Left colon (tissue), 2 donors: ENCODE results near the gene C17orf50. TPM values are rescaled to one million over a fixed set of nuclear protein-coding genes. Genes with fewer than 3 reads are reported as not detected.

Source experiments
- ATAC-seq: fragments of 200-7000 bp; cut with Tn5 transposase; one replicate; pipeline ENCODE4 v1.9.1; 2020; ENCODE audit warnings: mild to moderate bottlenecking, moderate library complexity
- DNase-seq, 2 donors: peaks; one replicate each; pipeline ENCODE4 v3.0.0-alpha.2; 2020
- intact Hi-C, 2 donors: fragments of 100-400 bp; cut with DNase I in 1 of 2; cut with micrococcal nuclease in 1 of 2; formaldehyde crosslinking; loops; one replicate each; pipeline versions ENCODE4 v1.11.2 to v1.14.0; 2022; cut with DNase I, micrococcal nuclease
- total RNA-seq, 2 donors: library from RNA; stranded (reverse); fragmentation: NEBNext Ultra II Directional; extraction: Animal tissue kit (Norgen Biotek cat#: 25700); gene quantifications; one replicate each; pipeline ENCODE4 v1.2.1, GENCODE V29; 2021
- donor health status: DM: no; HTN: no; CAD: no.
- donor health status: DM: yes; HTN: yes; CAD: no.

C17orf50 gene
- total RNA-seq, 2 donors from 2014 or later = not detected

- intact Hi-C loops = no loop called here
- no peak for ATAC-seq
Measured at GRCh38 chr17:35769895-35770486, 9.3 kb downstream of the C17orf50 start.

GRCh38 chr17:35773129-35773528 is 12.4 kb downstream of the C17orf50 start:
- ATAC-seq (no peak), DNase-seq (no peak)
- intact Hi-C loops = no loop called here

More at GRCh38 chr17:35769895-35770486, 9.3 kb downstream of the C17orf50 start:
- DNase-seq = no peak

GRCh38 chr17:35773679-35774425 is 13.2 kb downstream of the C17orf50 start:
- intact Hi-C loops = no loop called here
- ATAC-seq (peak; percentile 22), DNase-seq (no peak)

- peak; percentile 79 for ATAC-seq
- intact Hi-C loops = no loop called here
- peak; percentile 76 to 79 for DNase-seq
Measured at GRCh38 chr17:35774499-35774898, 13.8 kb downstream of the C17orf50 start.

GRCh38 chr17:35775039-35775438 is 14.4 kb downstream of the C17orf50 start:
- ATAC-seq (peak; percentile 11), DNase-seq (no peak)
- intact Hi-C loops = no loop called here

- DNase-seq (no peak), ATAC-seq (peak; percentile 42)
- intact Hi-C loops = no loop called here
Measured at GRCh38 chr17:35775583-35775982, 14.9 kb downstream of the C17orf50 start.

DNA sequence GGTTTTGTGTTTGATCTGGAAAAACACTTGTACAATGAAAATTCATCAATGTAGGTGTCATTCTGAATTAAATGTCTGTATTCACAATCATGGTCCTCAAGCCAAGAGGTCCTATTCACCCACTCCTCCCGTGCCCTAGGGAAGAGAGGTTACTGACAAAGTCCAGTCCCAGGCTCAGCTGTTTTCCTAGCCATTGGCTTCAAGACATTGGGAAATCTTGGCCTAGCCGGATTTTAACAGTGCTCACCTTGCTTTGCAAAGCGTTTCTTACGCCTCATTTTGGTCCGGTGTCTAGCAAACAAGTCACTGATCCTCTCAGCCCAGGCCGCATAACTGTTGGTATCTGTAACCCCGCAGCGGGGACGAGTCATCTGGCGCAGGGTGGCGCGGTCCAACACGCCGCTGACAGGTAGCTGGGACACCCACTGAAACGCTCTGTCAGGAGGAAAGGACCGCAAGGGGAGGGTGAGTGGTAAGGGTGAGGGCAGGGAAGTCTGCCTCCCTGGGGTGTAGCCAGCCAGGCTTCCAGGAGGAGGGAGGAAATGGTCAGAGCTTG is 18.0 kb downstream of the C17orf50 start:
- intact Hi-C loops = no loop called here
- no peak for DNase-seq
- ATAC-seq = no peak

- intact Hi-C loops = no loop called here
- ATAC-seq = no peak
- DNase-seq = no peak
Measured at GRCh38 chr17:35780950-35781349, 20.3 kb downstream of the C17orf50 start.

- intact Hi-C loops = no loop called here
- ATAC-seq (no peak), DNase-seq (no peak)
Measured at GRCh38 chr17:35784895-35785294, 24.2 kb downstream of the C17orf50 start.

- peak in 1 of 2 donors; percentile 30 for DNase-seq
Measured at GRCh38 chr17:35786941-35787432, 26.3 kb downstream of the C17orf50 start.

GRCh38 chr17:35788477-35789368 is 28.0 kb downstream of the C17orf50 start:
- ATAC-seq (peak; percentile 20), DNase-seq (peak; percentile 2 to 24)
- intact Hi-C loops = no loop called here

More at GRCh38 chr17:35786941-35787432, 26.3 kb downstream of the C17orf50 start:
- intact Hi-C loops = no loop called here
- ATAC-seq = peak; percentile 40

DNA sequence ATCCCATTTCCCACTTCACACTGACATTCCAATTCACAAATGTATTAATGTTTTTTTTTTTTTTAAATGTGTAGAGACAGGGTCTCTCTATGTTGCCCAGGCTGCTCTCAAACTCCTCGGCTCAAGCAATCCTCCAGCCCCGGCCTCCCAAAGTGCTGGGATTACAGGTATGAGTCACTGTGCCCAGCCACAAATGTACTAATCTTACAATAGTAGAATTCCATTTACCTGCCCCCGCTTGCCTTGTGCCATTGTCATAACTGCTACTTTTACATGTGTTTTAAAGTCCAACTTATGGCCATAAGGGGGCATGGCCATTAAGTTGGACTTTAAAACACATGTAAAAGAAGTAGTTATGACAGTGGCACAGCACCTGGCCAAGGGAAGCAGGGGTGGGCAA is 30.2 kb downstream of the C17orf50 start:
- intact Hi-C loops = no loop called here

GRCh38 chr17:35791681-35792350 is 31.1 kb downstream of the C17orf50 start:
- ATAC-seq = no peak
- peak; percentile 1 to 16 for DNase-seq
- intact Hi-C loops = no loop called here

More for the DNA sequence above, 30.2 kb downstream of the C17orf50 start:
- DNase-seq (peak; percentile 21 to 47), ATAC-seq (peak; percentile 13)

- intact Hi-C loops = no loop called here
- DNase-seq = peak in 1 of 2 donors; percentile 17
- no peak for ATAC-seq
Measured at GRCh38 chr17:35793257-35793656, 32.6 kb downstream of the C17orf50 start.

- intact Hi-C loops = no loop called here
- peak; percentile 85 to 86 for DNase-seq
- peak; percentile 83 for ATAC-seq
Measured at GRCh38 chr17:35795007-35795870, 34.6 kb downstream of the C17orf50 start, which contains the start of gene MMP28. Gene MMP28, minus strand, starts transcription at chr17:35795641. Its CDS starts 264 bp downstream, at chr17:35795377.

- DNase-seq (no peak), ATAC-seq (no peak)
- intact Hi-C loops = no loop called here
Measured at GRCh38 chr17:35795871-35796265, 35.2 kb downstream of the C17orf50 start.

DNA sequence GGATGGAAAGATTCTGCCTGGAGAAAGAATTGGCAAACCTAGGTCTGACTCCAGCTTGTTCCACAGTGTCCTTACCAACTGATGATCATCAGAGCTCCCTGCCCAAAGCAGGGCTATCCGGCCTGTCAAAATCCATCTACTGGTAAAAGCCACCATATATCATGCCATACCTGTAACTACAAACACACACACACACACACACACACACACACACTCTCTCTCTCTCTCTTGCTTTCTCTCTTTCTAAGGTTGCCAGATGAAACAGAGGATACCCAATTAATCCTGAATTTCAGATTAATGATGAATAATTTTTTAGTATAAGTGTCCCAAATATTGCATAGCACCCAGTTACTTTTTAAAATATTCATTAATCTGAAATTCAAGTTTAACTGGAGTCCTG is 36.3 kb downstream of the C17orf50 start:
- intact Hi-C loops = no loop called here
- no peak for DNase-seq
- no peak for ATAC-seq
